KBM-7 (cell line): ENCODE results near the gene MOB3C.

Experiments
- DNase-seq: peaks from one replicate; pipeline ENCODE4 v3.0.0-alpha.2; 2015
- in situ Hi-C: fragments of 300-500 bp; cut with MboI; formaldehyde crosslinking; loops from 2 replicates; pipeline ENCODE4 v1.14.3; 2020; ENCODE audit warnings: low sequenced_read_pairs, low pct_unique_long_range_greater_than_20kb, mixed read lengths

The MOB3C gene

DNA sequence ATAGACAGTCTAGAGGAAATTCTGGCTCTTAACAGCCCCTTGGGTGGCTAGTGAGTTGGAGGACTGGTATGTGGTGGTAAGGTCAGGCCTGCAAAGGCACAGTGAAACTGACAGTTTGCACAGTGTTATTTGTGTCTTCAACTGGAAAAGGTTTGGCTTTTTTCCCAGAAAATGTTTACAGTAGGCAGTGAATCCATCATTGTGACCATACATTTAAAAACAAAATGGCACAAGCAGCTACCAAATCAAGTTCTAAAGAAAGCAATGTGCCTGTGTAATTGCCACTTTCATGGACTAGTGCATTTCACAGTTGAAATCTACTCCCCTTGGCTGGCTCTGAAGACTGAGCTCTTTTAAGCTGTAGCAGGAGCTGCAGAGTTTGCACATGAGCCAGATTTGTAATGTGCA is 26.8 kb upstream of the MOB3C start:
- no peak for DNase-seq
- in situ Hi-C loops: no loop called here

- DNase-seq: peak; percentile 14
- in situ Hi-C loops: no loop called here
These were observed 25.6 kb upstream of the MOB3C start for GRCh38 chr1:46642115-46642680.

DNA sequence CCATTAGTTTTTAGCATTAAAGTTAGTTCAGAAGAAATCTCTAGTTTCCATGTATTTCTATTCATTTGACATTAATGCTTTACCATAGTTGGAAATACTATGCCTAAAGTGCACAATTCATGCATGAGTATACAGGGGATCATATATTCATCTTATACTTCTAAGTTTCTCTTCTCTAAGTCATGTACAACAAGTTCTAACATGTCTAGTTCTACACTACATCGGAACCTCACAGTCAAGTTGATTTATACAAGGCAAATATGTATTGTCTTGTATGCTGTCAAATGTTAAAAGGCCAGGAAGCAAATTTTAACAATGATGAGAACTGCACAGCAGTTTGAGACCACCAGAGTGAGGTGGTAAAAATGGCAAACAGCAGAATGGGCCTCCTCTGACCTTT is 22.9 kb upstream of the MOB3C start:
- in situ Hi-C loops: no loop called here
- no peak for DNase-seq

DNA sequence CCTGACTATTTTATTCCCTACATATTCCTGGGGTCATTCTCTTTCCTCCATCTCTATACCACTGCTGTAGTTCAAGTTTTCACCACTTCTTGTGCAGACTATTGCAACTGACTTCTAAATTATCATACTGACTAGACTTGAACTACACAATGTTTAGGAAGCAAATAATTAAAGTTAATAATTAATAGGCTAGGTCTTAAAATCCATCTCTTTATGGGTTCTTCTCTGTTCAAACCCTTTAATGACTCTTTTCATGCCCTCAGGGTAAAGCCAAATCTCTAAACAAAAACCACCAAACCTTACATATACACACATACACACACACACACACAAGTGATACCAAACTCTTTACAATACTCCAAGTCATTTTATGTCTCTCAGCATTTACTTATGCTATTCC is 22.3 kb upstream of the MOB3C start:
- no peak for DNase-seq
- in situ Hi-C loops: no loop called here

DNA sequence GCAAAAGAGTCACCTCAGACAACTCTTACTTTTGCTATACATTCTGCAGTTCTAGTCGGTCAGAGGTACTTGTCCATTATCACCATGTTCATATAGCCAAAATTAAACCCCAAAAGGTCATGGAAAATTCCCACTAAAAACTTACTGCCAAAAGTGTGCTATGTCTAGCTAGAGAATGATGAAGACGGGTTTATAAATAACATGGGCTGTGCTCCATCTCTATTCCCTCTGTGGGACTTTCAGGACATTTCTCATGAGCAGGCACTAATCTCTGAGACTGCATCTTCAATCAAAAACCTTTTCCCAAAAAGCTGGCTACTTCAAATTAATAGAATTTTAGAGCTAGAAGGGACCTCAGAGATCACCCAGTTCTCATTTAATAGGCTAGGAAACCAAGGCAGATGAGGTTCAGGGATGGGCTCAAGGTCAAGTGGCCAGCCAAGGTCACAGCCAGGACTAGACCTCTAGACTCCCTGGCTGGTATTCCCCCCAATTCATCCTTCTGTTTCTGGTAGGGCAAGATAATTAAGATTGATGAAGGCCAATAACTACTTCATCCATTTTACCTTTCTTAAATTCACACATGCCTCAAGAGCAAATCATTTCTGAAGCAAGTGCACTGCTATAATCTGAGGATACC is 21.0 kb upstream of the MOB3C start:
- in situ Hi-C loops: no loop called here
- DNase-seq: no peak

DNA sequence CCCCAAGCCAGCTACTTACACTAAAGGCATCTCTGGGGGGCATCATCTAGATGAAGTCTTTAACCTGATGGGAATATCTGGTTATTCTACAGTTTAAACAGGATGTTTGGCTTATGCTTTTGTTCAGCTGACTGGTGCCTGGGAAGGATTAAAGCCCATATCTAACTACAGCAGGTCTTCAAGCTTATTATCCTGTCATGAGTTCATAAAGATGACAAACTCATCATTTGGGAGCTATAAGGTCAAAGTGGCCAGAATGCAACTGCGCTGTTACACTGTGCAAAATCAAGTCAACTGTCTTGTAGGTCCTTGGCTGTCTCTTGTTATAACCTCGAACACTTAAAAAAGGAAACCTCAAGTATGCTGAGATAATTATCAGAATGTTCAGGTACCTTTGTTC is 18.6 kb upstream of the MOB3C start:
- no peak for DNase-seq
- in situ Hi-C loops: no loop called here

DNA sequence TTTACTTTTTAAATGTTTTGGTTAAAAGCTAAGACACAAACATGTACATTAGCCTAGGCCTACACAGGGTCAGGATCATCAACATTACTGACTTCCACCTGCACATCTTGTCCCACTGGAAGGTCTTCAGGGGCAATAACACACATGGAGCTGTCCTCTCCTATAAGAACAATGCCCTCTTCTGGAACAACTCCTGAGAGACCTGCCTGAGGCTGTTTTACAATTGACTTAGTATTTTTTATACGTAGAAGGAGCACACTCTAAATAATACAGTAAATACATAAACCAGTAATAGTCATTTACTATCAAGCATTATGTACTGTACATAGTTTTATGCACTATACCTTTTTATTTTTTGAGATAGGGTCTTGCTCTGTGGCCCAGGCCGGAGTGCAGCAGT is 14.1 kb upstream of the MOB3C start:
- no peak for DNase-seq
- in situ Hi-C loops: no loop called here

GRCh38 chr1:46623743-46624644 is 7.4 kb upstream of the MOB3C start:
- no peak for DNase-seq
- in situ Hi-C loops: no loop called here

DNA sequence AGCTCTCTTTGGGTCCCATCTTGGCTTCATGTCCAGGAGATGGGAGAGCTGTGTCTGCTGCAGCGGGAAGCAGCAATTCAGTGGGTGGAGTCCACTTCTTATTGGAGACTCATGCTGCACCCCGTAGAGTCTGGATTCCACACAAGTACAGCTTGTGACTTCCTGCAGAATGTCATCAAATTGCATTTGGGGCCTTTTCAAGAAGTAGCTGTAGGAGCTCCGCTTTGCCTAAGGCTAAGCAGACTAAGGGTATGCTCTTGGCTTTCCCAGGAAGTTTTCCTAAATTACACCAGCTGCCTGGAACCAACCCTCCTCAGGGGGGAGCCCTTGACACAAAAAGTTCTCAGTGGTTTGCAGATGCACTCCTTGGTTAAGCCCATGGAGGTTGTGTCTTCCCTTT is 5.7 kb upstream of the MOB3C start:
- DNase-seq: no peak
- in situ Hi-C loops: no loop called here

DNA sequence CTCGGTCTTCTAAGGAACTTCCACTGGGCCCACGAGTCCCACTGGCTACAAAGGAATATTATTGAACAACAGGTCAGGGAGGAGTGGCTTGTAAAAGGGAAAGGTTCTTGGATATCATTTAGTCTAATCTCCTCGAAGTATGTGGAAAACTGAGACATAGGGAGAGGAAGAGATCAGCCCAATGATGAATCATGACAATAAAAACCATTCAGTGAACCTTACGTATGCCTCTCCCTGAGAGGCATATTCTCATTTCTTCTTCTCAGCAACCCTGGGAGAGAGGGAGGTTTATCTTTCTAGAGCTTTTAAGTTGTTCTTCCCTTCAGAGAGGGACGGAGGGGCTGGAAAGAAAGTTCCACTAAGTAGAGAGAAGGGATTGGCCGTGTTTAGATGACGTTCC is 5.3 kb upstream of the MOB3C start:
- DNase-seq: no peak
- in situ Hi-C loops: no loop called here

- in situ Hi-C loops: no loop called here
- DNase-seq: no peak
These were observed 3.1 kb upstream of the MOB3C start for GRCh38 chr1:46619656-46620258.

DNA sequence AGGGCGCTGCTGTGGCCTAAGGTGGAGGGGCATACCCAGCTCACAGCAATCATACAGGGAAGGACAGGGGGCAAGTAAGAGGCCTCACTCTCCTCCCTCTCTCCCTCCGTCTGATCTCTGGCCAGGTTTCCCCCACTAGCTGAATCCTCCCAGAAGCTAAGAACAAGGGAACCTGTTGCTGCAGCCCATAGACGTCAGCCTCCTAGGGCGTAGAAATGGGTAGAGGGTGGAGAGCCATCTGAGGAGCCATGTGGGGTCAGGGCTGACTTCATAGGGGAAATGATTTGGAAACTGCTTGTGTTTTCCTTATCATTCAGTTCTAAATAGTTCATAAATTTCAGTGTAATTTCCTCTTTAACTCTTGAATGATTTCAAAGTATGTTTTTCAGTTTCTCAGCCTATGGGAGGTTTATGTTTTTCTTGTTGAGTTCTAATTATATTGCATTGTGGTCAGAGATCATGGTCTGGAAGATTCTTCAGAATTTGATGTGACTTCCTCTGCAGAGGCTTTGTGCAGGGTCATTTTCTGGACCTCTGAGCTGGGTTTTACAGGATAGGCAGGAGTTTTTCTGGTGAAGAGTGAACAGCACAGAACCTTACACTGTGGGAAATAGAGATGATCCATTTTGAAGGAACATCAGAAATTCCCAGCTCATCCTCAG is 2.3 kb upstream of the MOB3C start:
- DNase-seq: no peak
- in situ Hi-C loops: no loop called here

DNA sequence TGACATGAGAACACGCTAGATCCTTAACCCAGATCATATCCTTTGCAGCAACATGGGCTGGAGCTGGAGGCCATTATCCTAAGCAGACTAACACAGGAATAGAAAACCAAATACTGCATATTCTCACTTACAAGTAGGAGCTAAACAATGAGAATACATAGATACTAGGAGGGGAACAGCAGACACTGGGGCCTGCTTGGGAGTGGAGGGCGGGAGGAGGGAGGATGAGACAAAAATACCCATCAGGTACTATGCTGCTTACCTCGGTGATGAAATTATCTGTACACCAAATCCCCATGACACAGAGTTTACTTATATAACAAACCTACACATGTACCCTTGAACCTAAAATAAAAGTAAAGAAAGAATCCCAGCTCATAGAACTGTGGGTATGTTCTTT is 1.2 kb upstream of the MOB3C start:
- in situ Hi-C loops: no loop called here
- no peak for DNase-seq

- DNase-seq: no peak
- in situ Hi-C loops: no loop called here
These were observed 643 bp upstream of the MOB3C start for GRCh38 chr1:46617108-46617800.

GRCh38 chr1:46615735-46616134 is 876 bp downstream of the MOB3C start:
- in situ Hi-C loops: no loop called here

DNA sequence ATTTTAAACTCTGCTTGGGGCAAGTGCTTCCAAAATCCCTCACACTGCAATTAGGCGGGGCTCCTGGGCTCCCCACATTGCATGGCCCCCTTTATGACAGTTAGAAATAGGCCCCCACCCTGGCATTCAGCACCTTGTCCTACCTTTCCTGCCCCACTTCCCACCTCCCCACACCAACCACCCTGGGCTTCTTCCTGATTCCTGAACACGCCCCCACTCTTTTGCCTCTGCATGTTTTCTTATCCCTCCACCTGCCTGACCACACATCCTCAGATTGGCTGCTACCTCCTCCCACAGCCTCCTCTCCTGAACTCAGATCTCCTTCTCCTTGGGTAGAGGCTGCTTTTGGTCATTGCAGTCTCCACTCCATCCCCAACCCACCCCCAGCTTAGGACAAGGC is 1.5 kb downstream of the MOB3C start:
- DNase-seq: no peak
- in situ Hi-C loops: no loop called here

More at GRCh38 chr1:46615735-46616134, 876 bp downstream of the MOB3C start:
- DNase-seq: no peak

- in situ Hi-C loops: no loop called here
- DNase-seq: no peak
These were observed 2.0 kb downstream of the MOB3C start for GRCh38 chr1:46614604-46614984.

- in situ Hi-C loops: no loop called here
- peak; percentile 84 for DNase-seq
These were observed 2.7 kb downstream of the MOB3C start for GRCh38 chr1:46613661-46614603.
